GM18505 (cell line): Measurements from ENCODE around the gene LONRF3.

Source experiments
- ATAC-seq: cut with Tn5 transposase; IDR thresholded peaks from one replicate; pipeline ENCODE4 v1.9.1; 2021; ENCODE audit not compliant: unreplicated experiment
- POLR2A ChIP-seq: IDR thresholded peaks from 4 replicates; pipeline ENCODE4 v1.6.1; 2011; ENCODE audit warnings: borderline replicate concordance; ENCODE audit not compliant: insufficient read depth, insufficient read length; ENCODE audit errors: extremely low read depth

Gene LONRF3

GRCh38 chrX:118974088-118974907 lies at the start of gene LONRF3:
Gene LONRF3 (plus strand): TSS chrX:118974618. CDS start chrX:118974781, 163 bp downstream.
- peak; percentile 20 for ATAC-seq

GRCh38 chrX:118928151-118928550 lies 46.3 kb upstream of the LONRF3 start:
- no peak for ATAC-seq
- no peak for TF ChIP-seq POLR2A

More at GRCh38 chrX:118974088-118974907, at the start of gene LONRF3:
- TF ChIP-seq POLR2A: no peak

- no peak for ATAC-seq
- TF ChIP-seq POLR2A: no peak
Observed at GRCh38 chrX:118935352-118935751, 39.1 kb upstream of the LONRF3 start.

DNA sequence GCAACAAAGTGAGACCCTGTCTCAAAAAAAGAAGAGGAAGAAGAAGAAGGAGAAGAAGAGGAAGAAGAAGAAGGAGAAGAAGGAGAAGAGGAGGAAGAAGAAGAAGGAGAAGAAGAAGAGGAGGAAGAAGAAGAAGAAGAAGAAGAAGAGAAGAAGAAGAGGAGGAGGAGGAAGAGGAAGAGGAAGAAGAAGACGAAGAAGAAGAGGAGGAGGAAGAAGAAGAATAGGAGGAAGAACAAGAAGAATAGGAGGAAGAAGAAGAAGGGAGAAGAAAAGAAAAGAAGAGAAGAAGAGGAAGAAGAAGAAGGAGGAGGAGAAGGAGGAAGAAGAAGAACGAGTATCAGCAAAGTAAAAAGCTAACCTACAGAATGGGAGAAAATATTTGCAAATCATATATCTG lies 33.3 kb upstream of the LONRF3 start:
- no peak for ATAC-seq
- TF ChIP-seq POLR2A: no peak

DNA sequence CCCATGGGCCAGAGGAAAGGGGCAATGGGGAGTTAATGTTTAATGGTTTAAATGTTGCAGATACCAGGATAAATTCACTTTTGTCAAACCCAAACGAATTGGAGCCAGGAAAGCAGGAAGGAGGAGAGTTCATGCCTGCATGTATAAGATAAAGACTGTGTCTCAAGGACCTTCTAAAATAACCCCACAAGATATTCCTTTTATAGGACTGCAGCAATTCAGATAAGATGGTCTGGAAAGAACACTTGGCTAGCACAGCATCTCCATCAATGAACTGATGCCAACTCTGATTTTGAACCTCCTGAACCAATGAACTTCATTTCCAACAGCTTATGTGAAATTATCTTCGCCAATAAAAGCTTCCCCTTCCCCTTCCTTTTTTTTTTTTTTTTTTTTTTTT lies 31.3 kb upstream of the LONRF3 start:
- ATAC-seq: no peak
- TF ChIP-seq POLR2A: no peak

GRCh38 chrX:118945921-118946320 lies 28.5 kb upstream of the LONRF3 start:
- no peak for TF ChIP-seq POLR2A
- ATAC-seq: no peak

GRCh38 chrX:118948270-118948669 lies 26.1 kb upstream of the LONRF3 start:
- no peak for TF ChIP-seq POLR2A
- no peak for ATAC-seq

GRCh38 chrX:118961866-118962560 lies 12.4 kb upstream of the LONRF3 start:
- no peak for TF ChIP-seq POLR2A
- no peak for ATAC-seq

DNA sequence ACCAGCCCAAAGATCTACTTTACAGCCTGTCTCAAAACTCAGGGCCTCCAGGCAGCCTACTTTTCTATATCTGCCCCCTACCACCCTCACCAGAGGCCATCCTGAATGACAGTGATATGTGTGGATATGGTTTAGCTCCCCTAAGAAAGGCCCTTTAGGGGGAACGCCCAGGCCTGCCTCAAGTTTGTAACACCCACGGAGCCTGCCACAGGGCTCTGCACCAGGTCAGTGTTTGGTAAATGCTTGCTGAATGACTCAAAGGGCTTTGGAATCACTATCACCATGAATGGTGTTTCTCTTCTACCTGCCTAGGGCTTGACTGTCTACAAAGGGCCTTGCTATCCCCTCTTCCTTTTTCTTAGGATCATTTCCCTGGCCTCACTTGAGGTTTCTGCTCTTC lies 11.3 kb upstream of the LONRF3 start:
- ATAC-seq: no peak
- no peak for TF ChIP-seq POLR2A

DNA sequence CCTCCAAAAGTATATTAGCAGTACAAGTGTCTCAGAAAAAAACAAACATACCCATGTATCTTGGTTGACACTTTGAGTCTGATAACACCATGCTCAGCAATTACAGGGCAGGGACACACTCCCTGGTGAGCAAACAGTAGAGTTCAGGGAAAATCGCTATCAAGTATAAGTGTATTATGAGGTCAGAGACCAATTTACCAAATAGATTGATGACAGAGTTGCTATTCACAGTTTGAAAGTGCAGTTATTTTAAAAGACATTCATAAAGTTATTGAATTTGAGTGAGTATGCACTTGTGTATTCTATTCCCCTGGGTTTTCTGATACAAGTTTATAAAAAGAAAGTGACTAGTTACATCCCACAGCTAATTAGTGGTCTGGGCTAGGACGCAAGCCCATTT lies 10.2 kb upstream of the LONRF3 start:
- no peak for TF ChIP-seq POLR2A
- ATAC-seq: no peak

- no peak for TF ChIP-seq POLR2A
- no peak for ATAC-seq
Observed at GRCh38 chrX:118965395-118965794, 9.0 kb upstream of the LONRF3 start.

DNA sequence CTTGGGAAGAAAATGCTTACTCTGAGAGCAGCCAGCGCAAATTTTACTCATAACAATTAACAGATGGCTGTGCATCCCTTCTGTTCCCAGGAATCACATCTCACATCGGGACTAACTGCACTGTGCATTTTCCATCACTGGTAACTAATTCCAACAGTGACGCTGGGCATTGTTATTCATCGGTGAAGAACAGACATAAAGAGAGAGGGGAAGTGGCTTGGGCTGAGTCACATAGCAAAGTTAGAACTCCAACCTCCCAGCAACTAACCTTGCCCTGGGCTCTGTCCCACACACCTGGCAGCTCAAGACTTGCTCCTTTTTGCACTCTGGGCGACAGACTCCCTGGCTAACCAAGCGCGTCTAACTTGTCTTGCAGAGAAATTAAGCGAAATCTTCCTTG lies 6.4 kb upstream of the LONRF3 start:
- no peak for TF ChIP-seq POLR2A
- no peak for ATAC-seq

DNA sequence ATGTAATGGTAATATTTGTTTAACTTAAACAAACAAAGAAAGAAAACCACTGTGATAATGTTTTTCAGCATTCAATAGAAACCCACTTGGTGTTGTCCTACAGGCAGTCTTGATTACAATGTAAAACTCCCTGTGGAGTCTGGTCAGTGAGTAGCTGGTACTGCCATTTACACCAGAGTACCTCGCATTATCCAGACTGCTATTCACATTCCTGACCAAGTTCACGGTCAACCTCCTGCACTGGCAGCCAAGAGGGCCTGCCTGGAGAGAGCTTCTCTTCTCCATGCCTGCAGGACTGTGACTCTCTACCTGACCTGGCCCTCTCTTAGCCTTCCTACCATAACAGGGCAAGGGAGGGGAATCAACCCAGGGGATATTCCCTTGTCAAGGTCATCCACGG lies 2.9 kb upstream of the LONRF3 start:
- TF ChIP-seq POLR2A: no peak
- no peak for ATAC-seq
